ENCODE measurements around the gene KCNJ16. TPM values are rescaled to one million over a fixed set of nuclear protein-coding genes. Genes with fewer than 3 reads are reported as not detected.

KCNJ16 gene
- total and polyA plus RNA-seq, 2 donors (not counting 1 experiment from before 2014, with no cell fraction given): not detected

DNA sequence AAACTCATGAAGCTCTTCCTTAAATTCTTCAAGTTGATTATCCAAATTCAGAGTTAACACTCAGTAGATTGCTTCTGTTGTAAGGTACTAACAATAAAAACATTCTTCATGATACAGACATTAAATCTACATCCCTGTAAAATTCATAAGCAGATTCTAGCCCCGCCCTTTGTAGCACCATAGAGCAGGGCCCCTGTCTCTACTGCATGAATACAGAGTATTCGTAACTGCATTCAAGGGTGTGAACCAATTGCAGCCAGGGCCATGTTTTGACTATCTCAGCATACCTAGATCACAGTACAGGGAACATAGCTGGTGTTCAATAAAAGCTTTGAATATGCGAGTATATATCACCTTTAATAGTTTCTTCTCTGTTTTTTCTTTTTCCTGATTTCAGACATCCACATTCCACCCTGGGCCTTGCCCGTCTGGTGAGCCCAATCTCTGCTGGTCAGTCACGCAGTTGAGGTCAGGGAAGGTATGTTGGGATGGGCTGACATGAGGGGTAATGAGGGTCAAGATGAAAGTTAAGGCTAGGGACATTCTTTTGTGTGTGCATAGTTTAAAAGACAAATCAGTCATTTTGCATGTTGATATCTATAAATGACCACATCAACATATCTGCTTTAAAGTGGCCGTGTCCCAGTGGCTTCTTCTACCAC, 33.0 kb downstream of the KCNJ16 start:
- no peaks in the 10 kb centered on the region for H3K4me1 ChIP-seq (ENCODE audit: control insufficient read depth, extremely low read depth, insufficient read depth, low read length)
- no peak for DNase-seq (ENCODE audit: low read depth in 2 of 2)

DNA sequence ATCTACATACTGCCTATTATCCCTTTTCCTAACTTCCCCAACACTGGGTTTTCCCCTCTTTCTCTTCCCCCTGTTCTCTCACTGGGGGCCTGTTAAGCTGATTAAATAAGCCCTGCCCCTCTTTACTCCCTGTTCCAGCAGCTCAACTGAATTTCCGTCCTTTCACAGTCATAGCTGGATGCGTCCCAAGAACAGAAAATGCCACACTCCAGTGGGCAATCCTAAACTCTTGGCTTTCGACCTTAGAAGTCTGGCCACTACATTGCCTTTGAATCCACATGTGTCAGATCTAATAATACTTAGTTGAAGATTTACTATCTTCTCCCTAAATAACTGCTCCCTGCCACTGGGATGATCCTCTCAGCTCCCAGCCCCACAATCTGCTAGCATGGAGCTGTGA, 34.5 kb downstream of the KCNJ16 start:
- Histone ChIP-seq H3K4me1 (ENCODE audit: control insufficient read depth, extremely low read depth, insufficient read depth, low read length) (no peaks in the 10 kb centered on the region), H3K27me3 (ENCODE audit: control insufficient read depth, insufficient read depth, low read length) (no peaks in the 10 kb centered on the region), H2AFZ (ENCODE audit: low read length) (no peak overlapping the region), H3K9me3 (ENCODE audit: control insufficient read depth, insufficient read depth, low read depth, low read length) (no peaks in the 10 kb centered on the region), H3K4me2 (ENCODE audit: extremely low read depth, insufficient read depth, low read length) (no peak overlapping the region), H3K9ac (ENCODE audit: insufficient read depth, low read length) (no peak overlapping the region), H3K79me2 (ENCODE audit: control insufficient read depth, insufficient read depth, low read length) (no peaks in the 10 kb centered on the region), H3K27ac (ENCODE audit: insufficient read depth, low read length) (no peak overlapping the region), H3K36me3 (ENCODE audit: control insufficient read depth, insufficient read depth, low read length) (no peaks in the 10 kb centered on the region), H4K20me1 (ENCODE audit: control insufficient read depth, extremely low read depth, insufficient read depth, low read length) (no peaks in the 10 kb centered on the region), H3K4me3 (replicated peaks in 1 of 4; ENCODE audit: control extremely low read depth in 1 of 4, insufficient read depth in 1 of 4, low read depth in 3 of 4, low read length in 4 of 4) (no peak overlapping the region)
- no peak for DNase-seq (ENCODE audit: low read depth in 2 of 2)
- TF ChIP-seq EZH2 (IDR thresholded peaks at IDR 0.05; ENCODE audit: low read length, missing control alignments): no peak
- TF ChIP-seq CTCF (conservative IDR thresholded peaks at IDR 0.05 in 1 of 2, IDR thresholded peaks at IDR 0.05 in 1 of 2; ENCODE audit: low read depth in 1 of 2, low read length in 2 of 2): no peak

More for the DNA sequence above, 33.0 kb downstream of the KCNJ16 start:
- H3K9me3 ChIP-seq (ENCODE audit: control insufficient read depth, insufficient read depth, low read depth, low read length): no peaks in the 10 kb centered on the region
- no peaks in the 10 kb centered on the region for H3K79me2 ChIP-seq (ENCODE audit: control insufficient read depth, insufficient read depth, low read length)
- H4K20me1 ChIP-seq (ENCODE audit: control insufficient read depth, extremely low read depth, insufficient read depth, low read length): no peaks in the 10 kb centered on the region
- H3K27me3 ChIP-seq (ENCODE audit: control insufficient read depth, insufficient read depth, low read length): no peaks in the 10 kb centered on the region
- H3K4me2 ChIP-seq (ENCODE audit: extremely low read depth, insufficient read depth, low read length): no peak overlapping the region
- H2AFZ ChIP-seq (ENCODE audit: low read length): no peak overlapping the region
- TF ChIP-seq EZH2 (IDR thresholded peaks at IDR 0.05; ENCODE audit: low read length, missing control alignments) (no peak), CTCF (conservative IDR thresholded peaks at IDR 0.05 in 1 of 2, IDR thresholded peaks at IDR 0.05 in 1 of 2; ENCODE audit: low read depth in 1 of 2, low read length in 2 of 2) (no peak)
- no peak overlapping the region for H3K4me3 ChIP-seq (replicated peaks in 1 of 4; ENCODE audit: control extremely low read depth in 1 of 4, insufficient read depth in 1 of 4, low read depth in 3 of 4, low read length in 4 of 4)
- H3K27ac ChIP-seq (ENCODE audit: insufficient read depth, low read length): no peak overlapping the region
- H3K36me3 ChIP-seq (ENCODE audit: control insufficient read depth, insufficient read depth, low read length): no peaks in the 10 kb centered on the region
- no peak overlapping the region for H3K9ac ChIP-seq (ENCODE audit: insufficient read depth, low read length)

DNA sequence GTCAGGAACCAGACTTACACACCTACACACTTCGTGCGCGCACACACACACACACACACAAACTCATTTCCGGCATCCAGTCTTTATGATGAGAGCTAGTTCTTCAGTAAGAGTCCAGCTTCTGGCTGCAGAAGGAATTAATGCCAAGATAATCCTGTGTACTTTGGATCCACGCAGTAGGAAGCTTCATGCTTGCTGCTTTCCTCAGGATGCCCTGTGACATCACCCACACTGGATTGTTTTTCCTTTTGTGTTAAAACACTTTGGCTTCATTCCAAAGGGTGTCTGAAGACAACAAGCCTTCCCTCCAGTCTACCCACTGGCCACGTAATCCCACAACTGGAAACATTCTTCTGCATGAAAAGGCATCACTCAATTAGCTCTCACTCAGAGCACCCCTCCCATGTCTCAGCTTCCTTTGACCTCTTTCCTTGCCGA, 35.4 kb downstream of the KCNJ16 start:
- no peaks in the 10 kb centered on the region for H4K20me1 ChIP-seq (ENCODE audit: control insufficient read depth, extremely low read depth, insufficient read depth, low read length)
- H3K4me3 ChIP-seq (replicated peaks in 1 of 4; ENCODE audit: control extremely low read depth in 1 of 4, insufficient read depth in 1 of 4, low read depth in 3 of 4, low read length in 4 of 4): no peak overlapping the region
- H3K4me2 ChIP-seq (ENCODE audit: extremely low read depth, insufficient read depth, low read length): no peak overlapping the region
- H3K9ac ChIP-seq (ENCODE audit: insufficient read depth, low read length): no peak overlapping the region
- DNase-seq (ENCODE audit: low read depth in 2 of 2): peak; percentile 33 to 86
- no peaks in the 10 kb centered on the region for H3K4me1 ChIP-seq (ENCODE audit: control insufficient read depth, extremely low read depth, insufficient read depth, low read length)
- H3K36me3 ChIP-seq (ENCODE audit: control insufficient read depth, insufficient read depth, low read length): no peaks in the 10 kb centered on the region
- H3K79me2 ChIP-seq (ENCODE audit: control insufficient read depth, insufficient read depth, low read length): no peaks in the 10 kb centered on the region
- no peak overlapping the region for H2AFZ ChIP-seq (ENCODE audit: low read length)
- no peak overlapping the region for H3K27ac ChIP-seq (ENCODE audit: insufficient read depth, low read length)
- no peaks in the 10 kb centered on the region for H3K27me3 ChIP-seq (ENCODE audit: control insufficient read depth, insufficient read depth, low read length)
- TF ChIP-seq CTCF (conservative IDR thresholded peaks at IDR 0.05 in 1 of 2, IDR thresholded peaks at IDR 0.05 in 1 of 2; ENCODE audit: low read depth in 1 of 2, low read length in 2 of 2): no peak
- no peak for TF ChIP-seq EZH2 (IDR thresholded peaks at IDR 0.05; ENCODE audit: low read length, missing control alignments)
- no peaks in the 10 kb centered on the region for H3K9me3 ChIP-seq (ENCODE audit: control insufficient read depth, insufficient read depth, low read depth, low read length)
